ENCODE data around the gene RPTOR. TPM values are rescaled to one million over a fixed set of nuclear protein-coding genes. Genes with fewer than 3 reads are reported as not detected.
"Not testable (repeated sequence)": the region's sequence is repeated elsewhere in the genome, so short reads cannot be mapped to it uniquely, and the experiment has no call there.

RPTOR gene
- total RNA-seq, 2 experiments from 2014 or later = 53.1 to 54.0 TPM

- POLR2A ChIA-PET = no interaction called here
- Mint-ChIP-seq H3K36me3 (ENCODE audit: low read depth) (peaks cover 48% of the 10 kb centered on the region), H3K9me3 (ENCODE audit: insufficient read depth) (no peaks in the 10 kb centered on the region), H3K4me3 (no peak overlapping the region), H3K27me3 (ENCODE audit: low read depth) (no peaks in the 10 kb centered on the region), H3K4me1 (ENCODE audit: low read depth) (peaks cover 77% of the 10 kb centered on the region), H3K27ac (peak overlapping the region; percentile 78)
- ATAC-seq (peak; percentile 58), DNase-seq (peak; percentile 81)
- CTCF ChIA-PET = interaction anchor here (0.5 to 3.0 kb wide), 10 partner anchors 11 to 267 kb away, joined by 3 to 26 read pairs (median 4); no protein-coding TSS in a partner anchor
These were observed 321.6 kb downstream of the RPTOR start for GRCh38 chr17:80866050-80866793.

GRCh38 chr17:80868022-80868609, 323.5 kb downstream of the RPTOR start:
- Mint-ChIP-seq H3K4me3 (no peak overlapping the region), H3K27me3 (ENCODE audit: low read depth) (no peaks in the 10 kb centered on the region), H3K27ac (peak overlapping the region; percentile 45), H3K9me3 (ENCODE audit: insufficient read depth) (no peaks in the 10 kb centered on the region), H3K36me3 (ENCODE audit: low read depth) (peaks cover 34% of the 10 kb centered on the region), H3K4me1 (ENCODE audit: low read depth) (peaks cover 76% of the 10 kb centered on the region)
- DNase-seq = no peak
- CTCF ChIA-PET = interaction anchor here (0.6 to 1.5 kb wide), 4 partner anchors 9 to 32 kb away, joined by 3 to 4 read pairs (median 4); no protein-coding TSS in a partner anchor
- POLR2A ChIA-PET = interaction anchor here (0.6 to 1.3 kb wide), 4 partner anchors 9 to 296 kb away, joined by 3 to 5 read pairs (median 3); no protein-coding TSS in a partner anchor
- ATAC-seq = no peak

GRCh38 chr17:80869481-80870145, 325.0 kb downstream of the RPTOR start:
- ChIA-PET POLR2A (interaction anchor here (1.3 to 1.4 kb wide), 2 partner anchors 10 to 13 kb away, joined by 4 to 5 read pairs; no protein-coding TSS in a partner anchor), CTCF (interaction anchor here (1.2 to 1.4 kb wide), 2 partner anchors 30 to 37 kb away, joined by 4 to 5 read pairs; no protein-coding TSS in a partner anchor)
- DNase-seq (no peak), ATAC-seq (no peak)
- Mint-ChIP-seq H3K27me3 (ENCODE audit: low read depth) (no peaks in the 10 kb centered on the region), H3K27ac (peak overlapping the region; percentile 75), H3K4me3 (no peak overlapping the region), H3K36me3 (ENCODE audit: low read depth) (peaks cover 35% of the 10 kb centered on the region), H3K9me3 (ENCODE audit: insufficient read depth) (no peaks in the 10 kb centered on the region), H3K4me1 (ENCODE audit: low read depth) (peaks cover 87% of the 10 kb centered on the region)

- H3K36me3 Mint-ChIP-seq (ENCODE audit: low read depth) = peaks cover 43% of the 10 kb centered on the region
- peak overlapping the region; percentile 6 for H3K4me3 Mint-ChIP-seq
- ATAC-seq (peak; percentile 68), DNase-seq (peak; percentile 56)
- H3K4me1 Mint-ChIP-seq (ENCODE audit: low read depth) = peaks cover 88% of the 10 kb centered on the region
- no peaks in the 10 kb centered on the region for H3K9me3 Mint-ChIP-seq (ENCODE audit: insufficient read depth)
- ChIA-PET CTCF (interaction anchor here (1.4 kb wide), 1 partner anchor 29 kb away, joined by 5 read pairs; no protein-coding TSS in a partner anchor), POLR2A (no interaction called here)
- H3K27ac Mint-ChIP-seq = peak overlapping the region; percentile 75
- no peaks in the 10 kb centered on the region for H3K27me3 Mint-ChIP-seq (ENCODE audit: low read depth)
These were observed 325.8 kb downstream of the RPTOR start for GRCh38 chr17:80870401-80870800.

DNA sequence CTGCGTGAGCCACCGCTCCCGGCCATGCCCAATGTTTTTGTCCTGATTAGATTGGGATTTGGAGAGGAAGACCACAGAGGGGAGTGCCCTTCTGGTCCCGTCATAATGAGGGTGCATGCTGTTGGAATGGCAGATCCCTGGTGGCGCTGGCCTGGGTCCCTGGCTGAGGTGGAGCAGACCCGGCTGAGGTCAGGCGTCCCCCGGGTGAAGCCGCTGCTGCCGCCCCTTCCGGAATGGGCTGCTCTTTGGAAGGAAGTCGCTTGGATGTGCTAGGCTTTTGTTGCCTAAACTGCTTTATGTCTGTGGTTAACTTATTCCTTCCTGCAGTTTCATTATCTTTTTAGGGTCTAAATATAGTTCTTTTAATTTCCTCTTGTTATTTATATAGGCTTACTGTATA, 326.7 kb downstream of the RPTOR start:
- DNase-seq = peak; percentile 60
- peaks cover 83% of the 10 kb centered on the region for H3K4me1 Mint-ChIP-seq (ENCODE audit: low read depth)
- no peaks in the 10 kb centered on the region for H3K9me3 Mint-ChIP-seq (ENCODE audit: insufficient read depth)
- no peaks in the 10 kb centered on the region for H3K27me3 Mint-ChIP-seq (ENCODE audit: low read depth)
- H3K27ac Mint-ChIP-seq = peak overlapping the region; percentile 85
- ATAC-seq = peak; percentile 68
- POLR2A ChIA-PET = interaction anchor here (0.6 to 1.5 kb wide), 3 partner anchors 15 to 70 kb away, joined by 3 to 5 read pairs (median 5); no protein-coding TSS in a partner anchor
- peaks cover 42% of the 10 kb centered on the region for H3K36me3 Mint-ChIP-seq (ENCODE audit: low read depth)
- CTCF ChIA-PET = interaction anchor here (1.3 to 2.1 kb wide), 4 partner anchors 9 to 28 kb away, joined by 3 to 5 read pairs (median 4); no protein-coding TSS in a partner anchor
- peak overlapping the region; percentile 57 for H3K4me3 Mint-ChIP-seq

GRCh38 chr17:80872001-80872500, 327.4 kb downstream of the RPTOR start:
- CTCF ChIA-PET = interaction anchor here (1.2 to 2.1 kb wide), 6 partner anchors 8 to 27 kb away, joined by 3 to 5 read pairs (median 4); no protein-coding TSS in a partner anchor
- peaks cover 82% of the 10 kb centered on the region for H3K4me1 Mint-ChIP-seq (ENCODE audit: low read depth)
- no peak for ATAC-seq
- DNase-seq = no peak
- H3K36me3 Mint-ChIP-seq (ENCODE audit: low read depth) = peaks cover 44% of the 10 kb centered on the region
- no peaks in the 10 kb centered on the region for H3K27me3 Mint-ChIP-seq (ENCODE audit: low read depth)
- H3K4me3 Mint-ChIP-seq = peak overlapping the region; percentile 57
- POLR2A ChIA-PET = interaction anchor here (0.6 to 1.5 kb wide), 3 partner anchors 16 to 60 kb away, joined by 3 to 5 read pairs (median 5); no protein-coding TSS in a partner anchor
- H3K9me3 Mint-ChIP-seq (ENCODE audit: insufficient read depth) = no peaks in the 10 kb centered on the region
- H3K27ac Mint-ChIP-seq = peak overlapping the region; percentile 85

GRCh38 chr17:80872501-80873306, 328.1 kb downstream of the RPTOR start:
- H3K4me3 Mint-ChIP-seq = no peak overlapping the region
- peaks cover 44% of the 10 kb centered on the region for H3K36me3 Mint-ChIP-seq (ENCODE audit: low read depth)
- H3K27me3 Mint-ChIP-seq (ENCODE audit: low read depth) = no peaks in the 10 kb centered on the region
- ChIA-PET CTCF (interaction anchor here (1.2 to 2.1 kb wide), 6 partner anchors 8 to 27 kb away, joined by 3 to 5 read pairs (median 5); no protein-coding TSS in a partner anchor), POLR2A (interaction anchor here (1.5 kb wide), 1 partner anchor 19 kb away, joined by 5 read pairs; no protein-coding TSS in a partner anchor)
- peak overlapping the region; percentile 85 for H3K27ac Mint-ChIP-seq
- ATAC-seq (no peak), DNase-seq (no peak)
- peaks cover 82% of the 10 kb centered on the region for H3K4me1 Mint-ChIP-seq (ENCODE audit: low read depth)
- no peaks in the 10 kb centered on the region for H3K9me3 Mint-ChIP-seq (ENCODE audit: insufficient read depth)

DNA sequence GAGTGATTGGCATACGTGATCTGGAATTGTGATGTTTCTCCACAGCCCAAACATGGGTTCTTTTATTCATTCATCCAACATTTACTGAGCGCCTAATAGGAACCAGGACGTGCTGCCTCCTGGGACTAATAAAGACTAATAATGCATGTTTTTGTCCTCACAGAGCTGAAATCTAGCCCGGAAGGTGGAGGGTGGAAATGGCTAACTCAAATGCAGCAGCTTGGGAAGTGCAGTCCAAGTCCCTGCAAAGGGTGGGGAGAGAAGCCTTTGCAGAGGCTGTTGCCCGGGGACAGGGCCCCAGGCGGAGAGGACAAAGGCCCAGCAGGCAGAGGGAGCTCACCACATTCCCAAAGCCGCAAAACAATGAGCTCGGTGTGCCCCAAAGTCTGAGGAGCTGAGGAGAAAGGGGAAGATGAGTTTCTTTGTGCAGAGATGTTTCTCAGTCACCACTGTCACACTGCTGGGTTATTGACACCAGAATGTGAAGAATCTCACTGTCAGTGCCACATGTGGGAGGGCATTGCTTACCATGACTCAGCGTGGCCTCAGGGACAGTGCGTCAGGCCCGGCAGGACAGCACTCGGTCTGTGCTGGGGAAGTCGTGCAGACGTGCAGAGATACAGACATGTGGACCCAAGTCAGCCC, 328.8 kb downstream of the RPTOR start:
- ChIA-PET CTCF (interaction anchor here (1.6 to 2.0 kb wide), 4 partner anchors 13 to 26 kb away, joined by 4 to 5 read pairs (median 5); no protein-coding TSS in a partner anchor), POLR2A (interaction anchor here (1.5 kb wide), 1 partner anchor 16 kb away, joined by 5 read pairs; no protein-coding TSS in a partner anchor)
- DNase-seq (no peak), ATAC-seq (no peak)
- Mint-ChIP-seq H3K27me3 (ENCODE audit: low read depth) (no peaks in the 10 kb centered on the region), H3K36me3 (ENCODE audit: low read depth) (peaks cover 41% of the 10 kb centered on the region), H3K27ac (peak overlapping the region; percentile 71), H3K4me3 (no peak overlapping the region), H3K9me3 (ENCODE audit: insufficient read depth) (no peaks in the 10 kb centered on the region), H3K4me1 (ENCODE audit: low read depth) (peaks cover 82% of the 10 kb centered on the region)

DNA sequence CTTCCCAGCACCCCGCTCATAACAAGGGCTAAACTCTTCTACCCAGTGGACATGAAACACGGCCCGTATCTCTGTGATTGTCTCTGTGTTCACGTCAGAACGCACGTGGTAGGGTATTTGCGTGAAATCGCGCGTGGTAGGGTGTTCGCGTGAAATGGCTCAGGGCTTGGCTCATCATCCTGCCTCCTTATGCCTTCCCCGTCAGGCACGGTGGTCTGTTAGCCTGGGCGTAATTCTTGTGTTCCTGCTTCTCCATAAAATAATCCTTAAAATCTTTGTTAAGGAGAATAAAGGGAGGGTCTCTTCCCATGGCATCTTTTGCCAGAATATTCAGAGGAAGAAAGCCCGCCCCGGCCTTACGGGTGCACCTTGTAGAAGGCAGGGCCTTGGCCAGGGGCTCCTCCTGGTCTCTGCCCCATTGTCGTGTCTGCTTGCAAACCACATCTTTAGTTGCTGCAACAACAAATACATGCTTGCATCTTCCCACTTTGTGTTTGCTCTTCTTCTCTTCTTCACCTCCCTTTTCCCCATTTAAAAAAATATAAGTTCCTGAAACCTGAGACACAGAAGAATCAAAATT, 330.3 kb downstream of the RPTOR start:
- Mint-ChIP-seq H3K9me3 (ENCODE audit: insufficient read depth) (no peaks in the 10 kb centered on the region), H3K4me3 (no peak overlapping the region), H3K27me3 (ENCODE audit: low read depth) (no peaks in the 10 kb centered on the region), H3K36me3 (ENCODE audit: low read depth) (peaks cover 47% of the 10 kb centered on the region), H3K4me1 (ENCODE audit: low read depth) (peaks cover 86% of the 10 kb centered on the region), H3K27ac (peak overlapping the region; percentile 66)
- CTCF ChIA-PET = no interaction called here
- POLR2A ChIA-PET = interaction anchor here (1.0 to 1.5 kb wide), 2 partner anchors 14 to 18 kb away, joined by 3 to 5 read pairs; no protein-coding TSS in a partner anchor
- DNase-seq (no peak), ATAC-seq (no peak)

DNA sequence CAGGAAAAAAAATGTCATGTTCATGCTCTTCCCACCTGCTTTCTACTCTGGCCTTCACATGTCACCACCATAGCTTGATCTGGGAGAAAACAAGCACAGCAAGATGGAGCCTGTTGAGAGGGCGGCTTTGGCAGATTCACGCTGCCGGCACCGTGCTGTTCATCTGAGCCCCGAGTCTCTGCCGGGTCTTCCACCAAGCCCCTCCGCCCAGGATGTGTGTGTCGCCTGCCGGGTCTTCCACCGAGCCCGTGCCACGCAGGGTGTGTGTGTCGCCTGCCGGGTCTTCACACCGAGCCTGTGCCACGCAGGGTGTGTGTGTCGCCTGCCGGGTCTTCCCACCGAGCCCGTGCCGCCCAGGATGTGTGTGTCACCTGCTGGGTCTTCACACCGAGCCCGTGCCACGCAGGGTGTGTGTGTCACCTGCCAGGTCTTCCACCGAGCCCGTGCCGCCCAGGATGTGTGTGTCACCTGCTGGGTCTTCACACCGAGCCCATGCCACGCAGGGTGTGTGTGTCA, 330.9 kb downstream of the RPTOR start:
- POLR2A ChIA-PET = interaction anchor here (1.0 kb wide), 1 partner anchor 18 kb away, joined by 3 read pairs; no protein-coding TSS in a partner anchor

More for the DNA sequence above, 330.9 kb downstream of the RPTOR start:
- H3K27me3 Mint-ChIP-seq (ENCODE audit: low read depth); H3K9me3 Mint-ChIP-seq (ENCODE audit: insufficient read depth); ATAC-seq; DNase-seq; CTCF ChIA-PET; H3K4me3 Mint-ChIP-seq: not testable (repeated sequence)
- Mint-ChIP-seq H3K4me1 (ENCODE audit: low read depth) (peaks cover 84% of the 10 kb centered on the region), H3K36me3 (ENCODE audit: low read depth) (peaks cover 48% of the 10 kb centered on the region), H3K27ac (peak overlapping the region; percentile 66)

All from activated CD8-positive, alpha-beta T cell treated with anti-CD3 and anti-CD28 coated beads, Interleukin-2, amount 10 ng/mL, durations not matched to agents 7 days and 5 days (primary cell).